Medulla oblongata (tissue), 1 donor: ENCODE measurements around the gene DECR2.
A peak's percentile ranks its signal among the peaks of the same experiment; 100 is the strongest.
"Not testable (repeated sequence)": the region's sequence is repeated elsewhere in the genome, so short reads cannot be mapped to it uniquely, and the experiment has no call there.

Experiments used
- DNase-seq: peaks from one replicate; pipeline ENCODE4 v3.0.0-alpha.2; 2015; ENCODE audit errors: extremely low spot score

Gene DECR2

GRCh38 chr16:400061-400591, 1.6 kb upstream of the DECR2 start:
- no peak for DNase-seq

- DNase-seq: no peak
Measured at GRCh38 chr16:404971-405486, 3.3 kb downstream of the DECR2 start.

GRCh38 chr16:405548-406506, 4.1 kb downstream of the DECR2 start:
- no peak for DNase-seq

- no peak for DNase-seq
Measured at GRCh38 chr16:407253-407652, 5.6 kb downstream of the DECR2 start.

GRCh38 chr16:410516-411178, 9.0 kb downstream of the DECR2 start:
- no peak for DNase-seq

- DNase-seq: no peak
Measured at GRCh38 chr16:411576-412265, 10.0 kb downstream of the DECR2 start.

- no peak for DNase-seq
Measured at GRCh38 chr16:414395-415169, 12.9 kb downstream of the DECR2 start.

- not testable (repeated sequence) for DNase-seq
Measured at GRCh38 chr16:415170-415498, 13.4 kb downstream of the DECR2 start.

GRCh38 chr16:422179-422578, 20.5 kb downstream of the DECR2 start:
- not testable (repeated sequence) for DNase-seq

- DNase-seq: peak; percentile 75
Measured at GRCh38 chr16:424033-424622, 22.4 kb downstream of the DECR2 start.

GRCh38 chr16:424623-425081, 23.0 kb downstream of the DECR2 start:
- DNase-seq: peak; percentile 60

GRCh38 chr16:425082-425718, 23.5 kb downstream of the DECR2 start, which contains the start of gene RAB11FIP3:
TSS of gene RAB11FIP3 (plus strand) at chr16:425649. CDS start at chr16:426007, 358 bp downstream.
- DNase-seq: peak; percentile 79

- no peak for DNase-seq
Measured at GRCh38 chr16:425740-426114, 24.0 kb downstream of the DECR2 start.

- DNase-seq: no peak
Measured at GRCh38 chr16:426115-426905, 24.6 kb downstream of the DECR2 start.

GRCh38 chr16:426906-427249, 25.2 kb downstream of the DECR2 start:
- no peak for DNase-seq

- no peak for DNase-seq
Measured at GRCh38 chr16:427250-427649, 25.6 kb downstream of the DECR2 start.

- DNase-seq: no peak
Measured at GRCh38 chr16:430904-431303, 29.2 kb downstream of the DECR2 start.

- no peak for DNase-seq
Measured at GRCh38 chr16:440627-441026, 38.9 kb downstream of the DECR2 start.

- DNase-seq: no peak
Measured at GRCh38 chr16:441447-441846, 39.8 kb downstream of the DECR2 start.
